Loucy (cell line): ENCODE data around the gene SCN3A.

Source experiments
- H2AFZ ChIP-seq: fragments of 200-600 bp; sonication (generic); 2 replicates; pipeline ENCODE4 v1.6.0; 2016; ENCODE audit warnings: antibody characterized with exemption, mild to moderate bottlenecking, low read length, moderate library complexity
- H3F3A ChIP-seq: fragments of 200-600 bp; 2 replicates; pipeline ENCODE4 v1.6.0; 2016; ENCODE audit warnings: antibody characterized with exemption, low read depth, mild to moderate bottlenecking
- H3K27me3 ChIP-seq: fragments of 200-600 bp; sonication (generic); 2 replicates; pipeline ENCODE4 v1.6.1; 2014; ENCODE audit warnings: low read length, mild to moderate bottlenecking; ENCODE audit not compliant: insufficient read depth, poor library complexity, severe bottlenecking
- H3K36me3 ChIP-seq: fragments of 200-600 bp; sonication (generic); 2 replicates; pipeline ENCODE4 v1.6.1; 2016; ENCODE audit warnings: low read length; ENCODE audit not compliant: insufficient read depth
- H3K4me1 ChIP-seq: fragments of 200-600 bp; sonication (generic); 2 replicates; pipeline ENCODE4 v1.5.1; 2014; ENCODE audit warnings: low read length, mild to moderate bottlenecking; ENCODE audit not compliant: insufficient read depth, poor library complexity, severe bottlenecking
- H3K4me2 ChIP-seq: fragments of 200-600 bp; sonication (generic); 2 replicates; pipeline ENCODE4 v1.6.0; 2014; ENCODE audit warnings: antibody characterized with exemption, low read length, low read depth, mild to moderate bottlenecking; ENCODE audit not compliant: poor library complexity, severe bottlenecking
- H3K4me3 ChIP-seq: fragments of 200-600 bp; sonication (generic); 2 replicates; pipeline ENCODE4 v1.5.1; 2014; ENCODE audit warnings: low read length, mild to moderate bottlenecking, mixed read lengths; ENCODE audit not compliant: poor library complexity, severe bottlenecking
- H3K79me2 ChIP-seq: fragments of 200-600 bp; sonication (generic); 2 replicates; pipeline ENCODE4 v1.6.1; 2014; ENCODE audit warnings: low read length; ENCODE audit not compliant: insufficient read depth
- H3K9ac ChIP-seq: fragments of 200-600 bp; sonication (generic); 2 replicates; pipeline ENCODE4 v1.6.0; 2014; ENCODE audit warnings: mild to moderate bottlenecking, low read depth, low read length, moderate library complexity; ENCODE audit not compliant: poor library complexity, severe bottlenecking
- H3K9me2 ChIP-seq: fragments of 200-600 bp; sonication (generic); replicated peaks from 2 replicates; pipeline ENCODE4 v1.6.1; 2016; ENCODE audit warnings: low read depth, low read length, mixed read lengths
- H3K9me3 ChIP-seq: fragments of 200-600 bp; sonication (generic); 2 replicates; pipeline ENCODE4 v1.6.1; 2014; ENCODE audit warnings: mild to moderate bottlenecking, antibody characterized with exemption, low read length, low read depth; ENCODE audit not compliant: insufficient read depth
- H4K20me1 ChIP-seq: fragments of 200-600 bp; sonication (generic); 2 replicates; pipeline ENCODE4 v1.6.0; 2014; ENCODE audit warnings: antibody characterized with exemption, low read length, mild to moderate bottlenecking; ENCODE audit not compliant: insufficient read depth, poor library complexity, severe bottlenecking
- EZH2phosphoT487 ChIP-seq: fragments of 200-600 bp; IDR thresholded peaks from 2 replicates; pipeline ENCODE4 v1.6.1; 2018; ENCODE audit warnings: antibody characterized with exemption, mild to moderate bottlenecking, moderate library complexity, borderline replicate concordance
- TF ChIP-seq, protein P1 (sequence below): fragments of 200-600 bp; sonication (generic); conservative IDR thresholded peaks from 2 replicates; pipeline ENCODE4 v1.5.1; 2014; ENCODE audit warnings: mild to moderate bottlenecking, antibody characterized with exemption, low read length

The SCN3A gene

DNA sequence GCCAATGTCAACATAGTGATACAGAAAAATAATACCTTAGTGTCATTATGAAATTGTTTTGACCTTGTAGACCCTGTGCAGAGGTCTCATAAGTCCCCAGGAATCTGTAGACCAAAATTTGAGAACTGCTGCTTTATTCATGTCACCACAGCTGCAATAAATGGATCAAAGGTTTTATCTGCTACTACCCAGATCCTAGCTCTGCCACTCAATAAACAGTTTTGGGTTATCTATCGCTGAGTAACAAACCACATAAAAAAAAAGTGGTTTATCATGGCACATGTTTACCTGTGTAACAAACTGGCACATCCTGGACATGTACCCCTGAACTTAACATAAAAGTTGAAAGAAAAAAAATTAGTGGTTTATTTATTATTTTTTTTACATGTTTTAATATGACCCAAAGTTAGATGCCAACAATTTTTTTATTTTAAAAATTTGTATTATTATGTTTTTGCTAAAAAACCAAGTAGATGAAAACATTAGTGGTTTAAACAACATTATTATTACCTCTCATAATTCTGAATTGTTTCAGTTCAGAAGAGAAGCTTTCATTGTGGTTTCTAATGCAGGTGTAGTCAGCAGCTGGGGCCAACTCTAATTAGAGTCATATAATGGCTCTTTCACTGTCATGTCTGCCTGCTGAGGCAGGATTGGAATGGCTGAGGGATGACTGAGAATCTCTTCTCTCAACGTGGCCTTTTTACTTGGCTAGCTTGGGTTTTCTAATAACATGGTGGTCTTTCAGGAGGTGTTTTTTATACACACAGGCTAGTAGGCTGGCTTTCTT is 145.2 kb downstream of the SCN3A start:
- H4K20me1 ChIP-seq = no peaks in the 10 kb centered on the region
- peak overlapping the region; percentile 28 for H3K4me3 ChIP-seq
- no peaks in the 10 kb centered on the region for H3K9me2 ChIP-seq
- peaks cover 67% of the 10 kb centered on the region for H3K4me1 ChIP-seq
- H3K27me3 ChIP-seq = no peaks in the 10 kb centered on the region
- H3K9ac ChIP-seq = peak overlapping the region; percentile 43
- H3K4me2 ChIP-seq = peak overlapping the region; percentile 59
- H3F3A ChIP-seq = peaks cover 4% of the 10 kb centered on the region; the same call in 1 of the 2 replicates
- peak overlapping the region; percentile 60 for H2AFZ ChIP-seq
- H3K9me3 ChIP-seq = no peaks in the 10 kb centered on the region
- H3K79me2 ChIP-seq = no peaks in the 10 kb centered on the region
- no peaks in the 10 kb centered on the region for H3K36me3 ChIP-seq
- TF ChIP-seq, protein P1, sequence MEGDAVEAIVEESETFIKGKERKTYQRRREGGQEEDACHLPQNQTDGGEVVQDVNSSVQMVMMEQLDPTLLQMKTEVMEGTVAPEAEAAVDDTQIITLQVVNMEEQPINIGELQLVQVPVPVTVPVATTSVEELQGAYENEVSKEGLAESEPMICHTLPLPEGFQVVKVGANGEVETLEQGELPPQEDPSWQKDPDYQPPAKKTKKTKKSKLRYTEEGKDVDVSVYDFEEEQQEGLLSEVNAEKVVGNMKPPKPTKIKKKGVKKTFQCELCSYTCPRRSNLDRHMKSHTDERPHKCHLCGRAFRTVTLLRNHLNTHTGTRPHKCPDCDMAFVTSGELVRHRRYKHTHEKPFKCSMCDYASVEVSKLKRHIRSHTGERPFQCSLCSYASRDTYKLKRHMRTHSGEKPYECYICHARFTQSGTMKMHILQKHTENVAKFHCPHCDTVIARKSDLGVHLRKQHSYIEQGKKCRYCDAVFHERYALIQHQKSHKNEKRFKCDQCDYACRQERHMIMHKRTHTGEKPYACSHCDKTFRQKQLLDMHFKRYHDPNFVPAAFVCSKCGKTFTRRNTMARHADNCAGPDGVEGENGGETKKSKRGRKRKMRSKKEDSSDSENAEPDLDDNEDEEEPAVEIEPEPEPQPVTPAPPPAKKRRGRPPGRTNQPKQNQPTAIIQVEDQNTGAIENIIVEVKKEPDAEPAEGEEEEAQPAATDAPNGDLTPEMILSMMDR = no peak
- 0 out of 2 replicates have a peak, but pooled peaks have one; percentile 16 for TF ChIP-seq EZH2phosphoT487

DNA sequence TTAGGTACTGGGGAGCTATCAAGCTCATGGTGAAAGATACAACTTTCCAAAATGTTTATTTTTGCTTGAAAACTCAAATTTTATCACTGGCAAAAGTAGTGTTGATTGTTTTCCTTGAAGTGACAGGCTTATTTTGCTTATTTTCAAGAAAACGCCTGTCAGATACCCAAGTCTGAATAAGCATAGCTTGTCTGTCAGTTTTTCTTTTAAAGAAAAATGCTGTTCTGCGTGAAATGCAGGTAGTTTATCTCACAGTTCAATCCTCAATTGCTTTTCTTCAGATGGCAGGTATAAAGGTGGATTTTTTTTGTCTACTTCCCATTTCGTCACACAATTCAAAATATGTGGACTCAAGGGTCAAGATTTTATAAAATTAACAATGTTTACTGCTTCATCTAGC is 145.9 kb downstream of the SCN3A start:
- no peaks in the 10 kb centered on the region for H3K9me3 ChIP-seq
- peak overlapping the region; percentile 59 for H3K4me2 ChIP-seq
- H3K36me3 ChIP-seq = no peaks in the 10 kb centered on the region
- H4K20me1 ChIP-seq = no peaks in the 10 kb centered on the region
- H3K27me3 ChIP-seq = no peaks in the 10 kb centered on the region
- H3K4me1 ChIP-seq = peaks cover 67% of the 10 kb centered on the region
- H3F3A ChIP-seq = peaks cover 4% of the 10 kb centered on the region; the same call in 1 of the 2 replicates
- peak overlapping the region; percentile 28 for H3K4me3 ChIP-seq
- H3K79me2 ChIP-seq = no peaks in the 10 kb centered on the region
- H2AFZ ChIP-seq = no peak overlapping the region
- no peaks in the 10 kb centered on the region for H3K9me2 ChIP-seq
- peak overlapping the region; percentile 41 for H3K9ac ChIP-seq
- TF ChIP-seq, protein P1 = no peak
- TF ChIP-seq EZH2phosphoT487 = no peak

DNA sequence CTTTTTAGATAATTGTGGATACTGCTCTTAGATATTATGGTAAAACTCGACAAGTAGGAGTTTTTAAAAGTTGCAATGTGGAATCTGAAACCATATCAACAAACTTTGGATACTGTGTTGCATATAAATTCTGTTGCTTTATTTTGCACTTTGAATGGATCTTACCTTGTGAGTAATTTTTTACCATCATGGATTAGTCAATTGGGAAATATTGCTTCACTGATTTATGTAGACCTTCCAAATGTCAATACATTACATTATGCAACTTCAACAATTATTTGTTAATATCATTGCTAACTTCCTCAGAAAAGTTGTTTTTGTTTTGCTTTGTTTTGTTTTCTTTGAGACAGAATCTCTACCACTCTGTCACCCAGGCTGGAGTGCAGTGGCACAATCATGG is 146.5 kb downstream of the SCN3A start:
- peaks cover 4% of the 10 kb centered on the region; the same call in 1 of the 2 replicates for H3F3A ChIP-seq
- H3K79me2 ChIP-seq = no peaks in the 10 kb centered on the region
- H3K4me2 ChIP-seq = no peak overlapping the region
- H3K4me3 ChIP-seq = no peak overlapping the region
- no peaks in the 10 kb centered on the region for H3K9me3 ChIP-seq
- H3K36me3 ChIP-seq = no peaks in the 10 kb centered on the region
- TF ChIP-seq, protein P1 = no peak
- TF ChIP-seq EZH2phosphoT487 = no peak
- H3K9ac ChIP-seq = peak overlapping the region; percentile 41
- no peaks in the 10 kb centered on the region for H3K9me2 ChIP-seq
- no peaks in the 10 kb centered on the region for H3K27me3 ChIP-seq
- H2AFZ ChIP-seq = no peak overlapping the region
- H3K4me1 ChIP-seq = peaks cover 67% of the 10 kb centered on the region
- no peaks in the 10 kb centered on the region for H4K20me1 ChIP-seq
